Peyer's patch (tissue), 4 donors: ENCODE measurements around the gene ABCA7. TPM values are rescaled to one million over a fixed set of nuclear protein-coding genes. Genes with fewer than 3 reads are reported as not detected.
A peak's percentile ranks its signal among the peaks of the same experiment; 100 is the strongest.

Experiments
- DNase-seq, 3 donors: peaks; one replicate each; pipeline ENCODE4 v3.0.0-alpha.2; 2017 to 2019
- H3K27ac ChIP-seq, 4 donors: fragments of 200-600 bp; sonication (generic); one replicate each; pipeline ENCODE4 v1.5.1; 2016 to 2019
- H3K27me3 ChIP-seq, 2 donors: fragments of 200-600 bp; sonication (generic); one replicate each; pipeline ENCODE4 v1.5.1; 2019
- H3K36me3 ChIP-seq, 3 donors: fragments of 200-600 bp; sonication (generic); one replicate each; pipeline ENCODE4 v1.5.1; 2016 to 2019
- H3K4me1 ChIP-seq, 4 donors: fragments of 200-600 bp; sonication (generic); one replicate each; pipeline ENCODE4 v1.5.1; 2016 to 2019
- H3K4me3 ChIP-seq, 4 donors: fragments of 200-600 bp; sonication (generic); 1 replicate in 3 of 4; 2 replicates in 1 of 4; pipeline ENCODE4 v1.5.1; 2016 to 2019; ENCODE audit warnings: mild to moderate bottlenecking in 1 of 4
- H3K9me3 ChIP-seq, 4 donors: fragments of 200-600 bp; sonication (generic); one replicate each; pipeline ENCODE4 v1.5.1; 2016 to 2019; ENCODE audit warnings: mild to moderate bottlenecking in 1 of 4
- CTCF ChIP-seq, 6 experiments: fragments of 450-650 bp in 4 of 6; fragments of 200-600 bp in 2 of 6; sonication (generic) in 1 of 6; IDR thresholded peaks; one replicate each; pipeline ENCODE4 v1.5.1; 2017 to 2019; ENCODE audit warnings: antibody characterized with exemption in 6 of 6, mild to moderate bottlenecking in 3 of 6, moderate library complexity in 1 of 6
- POLR2A ChIP-seq, 2 donors: fragments of 450-650 bp; IDR thresholded peaks; one replicate each; pipeline ENCODE4 v1.5.1; 2017; ENCODE audit warnings: antibody characterized with exemption in 2 of 2, mild to moderate bottlenecking in 2 of 2, moderate library complexity in 2 of 2
- total RNA-seq, 4 donors: library from RNA; depleted of rRNA; stranded (reverse); fragments of >200 nt; gene quantifications; one replicate each; pipeline ENCODE4 v1.1.0, GENCODE V29; 2016

ABCA7 gene
- total RNA-seq, 4 donors from 2014 or later, result 30.1 to 162 (median 72.1) TPM

GRCh38 chr19:1051791-1052190 is 11.9 kb downstream of the ABCA7 start:
- no peaks in the 10 kb centered on the region for H3K27me3 ChIP-seq
- TF ChIP-seq POLR2A (IDR thresholded peaks at IDR 0.05) (no peak), CTCF (IDR thresholded peaks at IDR 0.05) (no peak)
- H3K9me3 ChIP-seq, result peaks cover 0 to 4% (median 0%) of the 10 kb centered on the region in 4 donors
- peaks cover 0 to 4% (median 0%) of the 10 kb centered on the region in 4 donors for H3K4me1 ChIP-seq
- no peak overlapping the region for H3K27ac ChIP-seq
- DNase-seq, result no peak
- peaks cover 0 to 4% (median 0%) of the 10 kb centered on the region in 3 donors for H3K36me3 ChIP-seq
- no peak overlapping the region for H3K4me3 ChIP-seq

GRCh38 chr19:1052349-1052975 is 12.6 kb downstream of the ABCA7 start:
- TF ChIP-seq POLR2A (IDR thresholded peaks at IDR 0.05) (no peak), CTCF (IDR thresholded peaks at IDR 0.05) (no peak)
- no peaks in the 10 kb centered on the region for H3K27me3 ChIP-seq
- no peak overlapping the region for H3K27ac ChIP-seq
- no peaks in the 10 kb centered on the region for H3K4me1 ChIP-seq
- H3K4me3 ChIP-seq, result no peak overlapping the region
- no peaks in the 10 kb centered on the region for H3K36me3 ChIP-seq
- DNase-seq, result no peak
- H3K9me3 ChIP-seq, result peaks cover 0 to 6% (median 2%) of the 10 kb centered on the region in 4 donors

- no peaks in the 10 kb centered on the region for H3K27me3 ChIP-seq
- H3K4me1 ChIP-seq, result no peaks in the 10 kb centered on the region
- no peaks in the 10 kb centered on the region for H3K36me3 ChIP-seq
- H3K9me3 ChIP-seq, result peaks cover 0 to 7% (median 3%) of the 10 kb centered on the region in 4 donors
- peak in 1 of 3 donors; percentile 44 for DNase-seq
- TF ChIP-seq POLR2A (IDR thresholded peaks at IDR 0.05) (no peak), CTCF (IDR thresholded peaks at IDR 0.05) (no peak)
- no peak overlapping the region for H3K4me3 ChIP-seq
- H3K27ac ChIP-seq, result no peak overlapping the region
These were observed 13.5 kb downstream of the ABCA7 start for GRCh38 chr19:1053176-1054101.

GRCh38 chr19:1054102-1055027 is 14.5 kb downstream of the ABCA7 start:
- TF ChIP-seq POLR2A (IDR thresholded peaks at IDR 0.05), result no peak
- Histone ChIP-seq H3K27me3 (no peaks in the 10 kb centered on the region), H3K9me3 (peaks cover 0 to 12% (median 3%) of the 10 kb centered on the region in 4 donors)

GRCh38 chr19:1055028-1055425 is 15.1 kb downstream of the ABCA7 start:
- Histone ChIP-seq H3K27me3 (no peaks in the 10 kb centered on the region), H3K9me3 (peaks cover 0 to 12% (median 3%) of the 10 kb centered on the region in 4 donors), H3K36me3 (no peaks in the 10 kb centered on the region), H3K27ac (no peak overlapping the region), H3K4me3 (no peak overlapping the region), H3K4me1 (no peaks in the 10 kb centered on the region)
- TF ChIP-seq CTCF (IDR thresholded peaks at IDR 0.05) (no peak), POLR2A (IDR thresholded peaks at IDR 0.05) (no peak)
- peak in 1 of 3 donors; percentile 44 for DNase-seq

More at GRCh38 chr19:1054102-1055027, 14.5 kb downstream of the ABCA7 start:
- Histone ChIP-seq H3K27ac (no peak overlapping the region), H3K4me1 (no peaks in the 10 kb centered on the region), H3K36me3 (no peaks in the 10 kb centered on the region), H3K4me3 (no peak overlapping the region)
- peak in 1 of 3 donors; percentile 39 for DNase-seq
